CD14-positive monocyte (primary cell): Measurements from ENCODE around the gene ARSH. TPM values are rescaled to one million over a fixed set of nuclear protein-coding genes. Genes with fewer than 3 reads are reported as not detected.

Experiments
- DNase-seq, 3 donors: peaks; one replicate each; pipeline ENCODE4 v3.0.0-alpha.2; 2011 to 2022
- H2AFZ ChIP-seq: 2 replicates; pipeline ENCODE4 v1.6.0; 2012; ENCODE audit warnings: mild to moderate bottlenecking, low read depth, low read length, inconsistent platforms; ENCODE audit not compliant: insufficient read depth, poor library complexity, severe bottlenecking
- H3K27ac ChIP-seq, 2 donors: 1 replicate in 1 of 2; 2 replicates in 1 of 2; pipeline ENCODE4 v1.5.1; 2012 to 2013; ENCODE audit warnings: low read length in 2 of 2, control low read depth in 1 of 2, inconsistent platforms in 1 of 2, low read depth in 1 of 2, mild to moderate bottlenecking in 1 of 2
- H3K27me3 ChIP-seq, 2 donors: one replicate each; pipeline versions ENCODE4 v1.6.0 to v1.6.1; 2011 to 2013; ENCODE audit warnings: low read length in 2 of 2; ENCODE audit not compliant: control insufficient read depth in 2 of 2, insufficient read depth in 2 of 2
- H3K36me3 ChIP-seq, 2 donors: replicated peaks in 1 of 2; 1 replicate in 1 of 2; 2 replicates in 1 of 2; pipeline versions ENCODE4 v1.5.1 to v1.6.1; 2012 to 2013; ENCODE audit warnings: low read length in 2 of 2, control low read depth in 1 of 2, inconsistent platforms in 1 of 2, mild to moderate bottlenecking in 1 of 2; ENCODE audit not compliant: insufficient read depth in 2 of 2, control insufficient read depth in 1 of 2
- H3K4me1 ChIP-seq, 2 donors: 1 replicate in 1 of 2; 2 replicates in 1 of 2; pipeline versions ENCODE4 v1.5.1 to v1.6.1; 2012 to 2013; ENCODE audit warnings: low read length in 2 of 2, control low read depth in 1 of 2, inconsistent platforms in 1 of 2, mild to moderate bottlenecking in 1 of 2, moderate library complexity in 1 of 2; ENCODE audit not compliant: insufficient read depth in 2 of 2, control insufficient read depth in 1 of 2
- H3K4me2 ChIP-seq: replicated peaks from 2 replicates; pipeline ENCODE3; 2012; ENCODE audit warnings: low read length, moderate library complexity, mild to moderate bottlenecking; ENCODE audit not compliant: poor library complexity, severe bottlenecking; ENCODE audit errors: extremely low read depth
- H3K4me3 ChIP-seq, 3 experiments: fragments of 200-600 bp in 1 of 3; sonication (generic) in 1 of 3; replicated peaks in 1 of 3; 1 replicate in 2 of 3; 2 replicates in 1 of 3; pipeline ENCODE4 v1.5.1; 2011 to 2013; ENCODE audit warnings: low read length in 3 of 3, mild to moderate bottlenecking in 3 of 3, control low read depth in 2 of 3, low read depth in 2 of 3, inconsistent platforms in 1 of 3, moderate library complexity in 1 of 3
- H3K79me2 ChIP-seq: 2 replicates; pipeline ENCODE4 v1.6.0; 2012; ENCODE audit warnings: mild to moderate bottlenecking, control low read depth, inconsistent platforms, low read length, moderate library complexity; ENCODE audit not compliant: insufficient read depth
- H3K9ac ChIP-seq: 2 replicates; pipeline ENCODE4 v1.6.0; 2017; ENCODE audit warnings: low read length, mild to moderate bottlenecking; ENCODE audit not compliant: insufficient read depth, poor library complexity, severe bottlenecking
- H3K9me3 ChIP-seq, 2 donors: replicated peaks in 1 of 2; 1 replicate in 1 of 2; 2 replicates in 1 of 2; pipeline versions ENCODE4 v1.5.1 to v1.6.1; 2012 to 2013; ENCODE audit warnings: low read length in 2 of 2, control low read depth in 1 of 2; ENCODE audit not compliant: control insufficient read depth in 1 of 2, insufficient read depth in 1 of 2
- H4K20me1 ChIP-seq: 2 replicates; pipeline ENCODE4 v1.6.0; 2012; ENCODE audit warnings: mild to moderate bottlenecking, low read length, control low read depth, moderate library complexity; ENCODE audit not compliant: insufficient read depth
- H3K27ac Mint-ChIP-seq, 7 donors: one replicate each; pipeline ENCODE4 v1.8.0; 2020; ENCODE audit warnings: mild to moderate bottlenecking in 7 of 7, mixed read lengths in 7 of 7, moderate library complexity in 6 of 7, inconsistent platforms in 2 of 7
- H3K27me3 Mint-ChIP-seq, 3 donors: one replicate each; pipeline ENCODE4 v1.8.0; 2021 to 2022; ENCODE audit warnings: low read depth in 3 of 3, mild to moderate bottlenecking in 3 of 3, mixed read lengths in 3 of 3, moderate library complexity in 3 of 3, inconsistent platforms in 1 of 3
- H3K36me3 Mint-ChIP-seq, 2 donors: one replicate each; pipeline ENCODE4 v1.8.0; 2020; ENCODE audit warnings: mixed read lengths in 2 of 2, inconsistent platforms in 1 of 2, mild to moderate bottlenecking in 1 of 2
- H3K4me1 Mint-ChIP-seq: one replicate; pipeline ENCODE4 v1.8.0; 2020; ENCODE audit warnings: mild to moderate bottlenecking, mixed read lengths
- H3K4me3 Mint-ChIP-seq, 2 donors: one replicate each; pipeline ENCODE4 v1.8.0; 2020; ENCODE audit warnings: mild to moderate bottlenecking in 2 of 2, mixed read lengths in 2 of 2, moderate library complexity in 1 of 2
- H3K9me3 Mint-ChIP-seq, 7 donors: one replicate each; pipeline ENCODE4 v1.8.0; 2020 to 2022; ENCODE audit warnings: mixed read lengths in 7 of 7, mild to moderate bottlenecking in 6 of 7, moderate library complexity in 6 of 7, inconsistent platforms in 2 of 7
- CTCF ChIP-seq: fragments of 200-600 bp; IDR thresholded peaks from one replicate; pipeline ENCODE4 v1.8.0; 2022; ENCODE audit warnings: antibody characterized with exemption, mild to moderate bottlenecking
- WGBS: methylation state at CpG from one replicate; pipeline ENCODE4 v1.1.5; 2013; ENCODE audit warnings: missing lambda C conversion rate; ENCODE audit not compliant: insufficient coverage; 5-methylcytosine and 5-hydroxymethylcytosine counted together
- intact Hi-C, 2 donors: fragments of 100-400 bp; cut with micrococcal nuclease; formaldehyde crosslinking; loops; one replicate each; pipeline versions ENCODE4 v1.15.0 to v1.15.1; 2023
- polyA plus RNA-seq, 3 donors: library from polyadenylated mRNA; depleted of rRNA in 1 of 3; unstranded in 2 of 3; stranded (reverse) in 1 of 3; fragments of 300-500 nt in 2 of 3; fragments of >200 nt in 1 of 3; fragmentation: Illumina TruSeq in 2 of 3; gene quantifications; 1 replicate in 2 of 3; 2 replicates in 1 of 3; pipeline ENCODE4 v1.2.3, GENCODE V29; 2012 to 2021

Gene ARSH
- polyA plus RNA-seq, 3 donors, result not detected

GRCh38 chrX:3029129-3029528 is 22.8 kb downstream of the ARSH start:
- H3K27me3 Mint-ChIP-seq, result peaks cover 0 to 2% (median 1%) of the 10 kb centered on the region in 3 donors
- Histone ChIP-seq H3K36me3 (no peaks in the 10 kb centered on the region), H3K27ac (no peak overlapping the region), H3K4me3 (no peak overlapping the region), H3K9me3 (no peaks in the 10 kb centered on the region), H2AFZ (peak overlapping the region; percentile 23), H3K4me2 (no peak overlapping the region), H3K79me2 (no peaks in the 10 kb centered on the region), H4K20me1 (no peaks in the 10 kb centered on the region), H3K27me3 (no peaks in the 10 kb centered on the region), H3K9ac (no peak overlapping the region), H3K4me1 (no peaks in the 10 kb centered on the region)
- peaks cover 0 to 8% (median 2%) of the 10 kb centered on the region in 7 donors for H3K9me3 Mint-ChIP-seq
- H3K27ac Mint-ChIP-seq, result peak overlapping the region in 1 of 7 donors; percentile 80
- no CpG with 5 or more reads among the region's 13 CpGs for WGBS
- intact Hi-C loops, result no loop called here
- H3K4me3 Mint-ChIP-seq, result no peak overlapping the region
- no peak for TF ChIP-seq CTCF
- no peaks in the 10 kb centered on the region for H3K36me3 Mint-ChIP-seq
- H3K4me1 Mint-ChIP-seq, result peaks cover 7% of the 10 kb centered on the region
- DNase-seq, result no peak

GRCh38 chrX:3037218-3037617 is 30.9 kb downstream of the ARSH start:
- no peak for TF ChIP-seq CTCF
- intact Hi-C loops, result loop anchor here in 1 of 2 donors (10.0 kb wide), 1 partner anchor 162 kb away; no protein-coding TSS in a partner anchor
- no peak overlapping the region for H3K4me3 Mint-ChIP-seq
- peaks cover 0 to 4% (median 0%) of the 10 kb centered on the region in 3 donors for H3K27me3 Mint-ChIP-seq
- WGBS, result no CpG with 5 or more reads among the region's 3 CpGs
- H3K9me3 Mint-ChIP-seq, result peaks cover 0 to 6% (median 1%) of the 10 kb centered on the region in 7 donors
- H3K79me2 ChIP-seq, result no peaks in the 10 kb centered on the region
- no peaks in the 10 kb centered on the region for H4K20me1 ChIP-seq
- no peaks in the 10 kb centered on the region for H3K36me3 Mint-ChIP-seq
- H3K4me1 Mint-ChIP-seq, result no peaks in the 10 kb centered on the region
- no peaks in the 10 kb centered on the region for H3K36me3 ChIP-seq
- H2AFZ ChIP-seq, result no peak overlapping the region
- H3K4me2 ChIP-seq, result no peak overlapping the region
- no peak overlapping the region for H3K27ac ChIP-seq
- no peak overlapping the region for H3K9ac ChIP-seq
- H3K4me3 ChIP-seq, result no peak overlapping the region
- no peak for DNase-seq
- H3K4me1 ChIP-seq, result no peaks in the 10 kb centered on the region
- no peaks in the 10 kb centered on the region for H3K27me3 ChIP-seq
- no peak overlapping the region for H3K27ac Mint-ChIP-seq
- H3K9me3 ChIP-seq, result no peaks in the 10 kb centered on the region
